Psoas muscle (tissue), 8 donors: ENCODE data around the gene RTEL1. TPM values are rescaled to one million over a fixed set of nuclear protein-coding genes. Genes with fewer than 3 reads are reported as not detected.
"Not testable (repeated sequence)": the region's sequence is repeated elsewhere in the genome, so short reads cannot be mapped to it uniquely, and the experiment has no call there.

Experiments used
- ATAC-seq, 4 donors: fragments of 200-7000 bp; cut with Tn5 transposase; one replicate each; pipeline ENCODE4 v1.9.1; 2020; ENCODE audit warnings: moderate library complexity in 3 of 4, mild to moderate bottlenecking in 2 of 4
- DNase-seq, 2 donors: peaks; one replicate each; pipeline ENCODE4 v3.0.0-alpha.2; 2020
- H3K27ac ChIP-seq: fragments of 200-600 bp; one replicate; pipeline ENCODE4 v1.8.0; 2022
- H3K27me3 ChIP-seq, 3 donors: fragments of 200-600 bp in 1 of 3; one replicate each; pipeline versions ENCODE4 v1.6.1 to v1.8.0; 2013 to 2022; ENCODE audit warnings: low read length in 2 of 3, mild to moderate bottlenecking in 2 of 3, moderate library complexity in 1 of 3; ENCODE audit not compliant: insufficient read depth in 3 of 3
- H3K36me3 ChIP-seq, 2 donors: fragments of 200-600 bp in 1 of 2; one replicate each; pipeline versions ENCODE4 v1.6.1 to v1.8.0; 2013 to 2022; ENCODE audit warnings: low read depth in 1 of 2, mild to moderate bottlenecking in 1 of 2, moderate library complexity in 1 of 2; ENCODE audit not compliant: insufficient read depth in 1 of 2
- H3K4me1 ChIP-seq: fragments of 200-600 bp; one replicate; pipeline ENCODE4 v1.8.0; 2022
- H3K4me3 ChIP-seq: fragments of 200-600 bp; one replicate; pipeline ENCODE4 v1.8.0; 2022; ENCODE audit warnings: mild to moderate bottlenecking
- H3K9me3 ChIP-seq: fragments of 200-600 bp; one replicate; pipeline ENCODE4 v1.8.0; 2022
- CTCF ChIP-seq: fragments of 200-600 bp; IDR thresholded peaks from one replicate; pipeline ENCODE4 v1.8.0; 2022; ENCODE audit warnings: antibody characterized with exemption
- WGBS, 3 donors: extraction: QIAGEN DNeasy Blood & Tissue Kit; methylation state at CpG; one replicate each; pipeline versions ENCODE4 v1.1.6 to v1.1.7; 2013; 5-methylcytosine and 5-hydroxymethylcytosine counted together
- intact Hi-C, 2 donors: fragments of 100-400 bp; cut with DNase I; formaldehyde crosslinking; loops; one replicate each; pipeline versions ENCODE4 v1.11.0 to v1.14.2; 2022
- polyA plus RNA-seq, 3 donors: library from polyadenylated mRNA; stranded (reverse); fragments of 200-250 nt; gene quantifications; one replicate each; pipeline ENCODE4 v1.2.3, GENCODE V29; 2013
- total RNA-seq, 4 donors: library from RNA; stranded (reverse); fragmentation: NEBNext Ultra II Directional in 2 of 4; extraction: Animal tissue kit (Norgen Biotek cat#: 25700) in 2 of 4; gene quantifications; one replicate each; pipeline versions ENCODE4 v1.2.1 to v1.2.4, GENCODE V29; 2021 to 2023
- donor health status: healthy with polysubstance abuse.
- donor health status: DM: no; HTN: no; CAD: no; lungs with moderate emphysema.
- donor health status: Bipolar disorder and iron deficiency.
- donor health status: healthy.
- donor health status: DM: yes; HTN: yes; CAD: no.
- donor health status: DM: no; HTN: no; CAD: no.
- donor health status: DM: no; HTN: no; CAD: no.
- donor health status: DM: yes; HTN: yes; CAD: no.

The RTEL1 gene
- total and polyA plus RNA-seq, 7 donors, result 5.2 to 17.5 (median 9.2) TPM

GRCh38 chr20:63627129-63627750 is 30.9 kb upstream of the RTEL1 start:
- ATAC-seq, result peak; percentile 91 to 93 (median 92)
- Histone ChIP-seq H3K4me3 (peak overlapping the region; percentile 99), H3K36me3 (no peaks in the 10 kb centered on the region), H3K9me3 (no peaks in the 10 kb centered on the region), H3K4me1 (peaks cover 15% of the 10 kb centered on the region), H3K27ac (peak overlapping the region; percentile 96), H3K27me3 (no peaks in the 10 kb centered on the region)
- DNase-seq, result peak; percentile 94 to 98
- 0 to 1% (median 1%) methylated on average over 50 to 66 of the region's 68 CpGs for WGBS, 3 donors
- intact Hi-C loops, result no loop called here
- TF ChIP-seq CTCF, result no peak

- peak overlapping the region; percentile 96 for H3K27ac ChIP-seq
- H3K27me3 ChIP-seq, result no peaks in the 10 kb centered on the region
- peaks cover 15% of the 10 kb centered on the region for H3K4me1 ChIP-seq
- no peak for TF ChIP-seq CTCF
- DNase-seq, result no peak
- H3K9me3 ChIP-seq, result no peaks in the 10 kb centered on the region
- ATAC-seq, result peak; percentile 4 to 38 (median 16)
- intact Hi-C loops, result no loop called here
- 9 to 17% (median 9%) methylated on average over 25 to 28 of the region's 28 CpGs for WGBS, 3 donors
- no peaks in the 10 kb centered on the region for H3K36me3 ChIP-seq
- peak overlapping the region; percentile 99 for H3K4me3 ChIP-seq
Measured at GRCh38 chr20:63627751-63628245, 30.3 kb upstream of the RTEL1 start.

- ATAC-seq (peak; percentile 39 to 56 (median 55)), DNase-seq (peak; percentile 59 to 66)
- Histone ChIP-seq H3K27me3 (no peaks in the 10 kb centered on the region), H3K4me1 (peaks cover 15% of the 10 kb centered on the region), H3K9me3 (no peaks in the 10 kb centered on the region), H3K4me3 (peak overlapping the region; percentile 99), H3K27ac (peak overlapping the region; percentile 96), H3K36me3 (no peaks in the 10 kb centered on the region)
- no peak for TF ChIP-seq CTCF
- intact Hi-C loops, result no loop called here
- WGBS, 3 donors, result 24 to 29% (median 27%) methylated on average over 22 of the region's 22 CpGs
Measured at GRCh38 chr20:63628246-63628975, 29.7 kb upstream of the RTEL1 start.

GRCh38 chr20:63630956-63631355 is 27.2 kb upstream of the RTEL1 start:
- H3K27me3 ChIP-seq, H3K4me3 ChIP-seq, DNase-seq, H3K27ac ChIP-seq, H3K36me3 ChIP-seq, H3K9me3 ChIP-seq, ATAC-seq, intact Hi-C loops, H3K4me1 ChIP-seq: not testable (repeated sequence)
- WGBS, 3 donors, result 93 to 95% (median 94%) methylated on average over 6 of the region's 6 CpGs

GRCh38 chr20:63631426-63631825 is 26.7 kb upstream of the RTEL1 start:
- intact Hi-C loops, H3K4me1 ChIP-seq, H3K27me3 ChIP-seq, H3K36me3 ChIP-seq, ATAC-seq, H3K9me3 ChIP-seq, H3K27ac ChIP-seq, H3K4me3 ChIP-seq: not testable (repeated sequence)
- DNase-seq, result peak in 1 of 2 donors; percentile 39
- WGBS, 3 donors, result 48 to 58% (median 49%) methylated on average over 10 of the region's 10 CpGs
